ENCODE data around the gene PPFIA2.

DNA sequence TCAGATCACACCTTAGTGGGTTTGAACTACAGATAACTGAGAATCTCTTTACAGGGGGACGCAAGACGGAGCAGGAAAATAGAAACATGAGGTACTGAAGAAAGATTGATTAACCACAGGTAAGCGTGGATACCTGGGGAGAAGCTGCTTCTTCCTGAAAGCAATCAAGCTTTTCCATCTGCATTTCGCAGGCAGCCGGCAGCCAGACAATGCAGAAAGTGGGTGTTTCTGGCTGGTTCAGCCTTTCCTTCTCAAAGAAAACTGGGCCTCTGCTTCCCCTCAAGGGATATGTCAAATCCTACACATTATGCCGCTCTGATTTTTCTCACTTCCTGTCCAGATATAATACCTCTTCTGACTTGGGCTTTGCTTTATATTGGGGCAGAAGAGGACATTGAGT, 39.1 kb upstream of the PPFIA2 start:
- TF ChIP-seq, protein P1, sequence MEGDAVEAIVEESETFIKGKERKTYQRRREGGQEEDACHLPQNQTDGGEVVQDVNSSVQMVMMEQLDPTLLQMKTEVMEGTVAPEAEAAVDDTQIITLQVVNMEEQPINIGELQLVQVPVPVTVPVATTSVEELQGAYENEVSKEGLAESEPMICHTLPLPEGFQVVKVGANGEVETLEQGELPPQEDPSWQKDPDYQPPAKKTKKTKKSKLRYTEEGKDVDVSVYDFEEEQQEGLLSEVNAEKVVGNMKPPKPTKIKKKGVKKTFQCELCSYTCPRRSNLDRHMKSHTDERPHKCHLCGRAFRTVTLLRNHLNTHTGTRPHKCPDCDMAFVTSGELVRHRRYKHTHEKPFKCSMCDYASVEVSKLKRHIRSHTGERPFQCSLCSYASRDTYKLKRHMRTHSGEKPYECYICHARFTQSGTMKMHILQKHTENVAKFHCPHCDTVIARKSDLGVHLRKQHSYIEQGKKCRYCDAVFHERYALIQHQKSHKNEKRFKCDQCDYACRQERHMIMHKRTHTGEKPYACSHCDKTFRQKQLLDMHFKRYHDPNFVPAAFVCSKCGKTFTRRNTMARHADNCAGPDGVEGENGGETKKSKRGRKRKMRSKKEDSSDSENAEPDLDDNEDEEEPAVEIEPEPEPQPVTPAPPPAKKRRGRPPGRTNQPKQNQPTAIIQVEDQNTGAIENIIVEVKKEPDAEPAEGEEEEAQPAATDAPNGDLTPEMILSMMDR (IDR thresholded peaks at IDR 0.05): no peak
- no peak for TF ChIP-seq RFX5 (IDR thresholded peaks at IDR 0.05; ENCODE audit: low read length)
- TF ChIP-seq NFIC (IDR thresholded peaks at IDR 0.05; ENCODE audit: borderline replicate concordance): no peak
- TF ChIP-seq EZH2phosphoT487 (IDR thresholded peaks at IDR 0.05; ENCODE audit: borderline replicate concordance, low read depth): no peak
- TF ChIP-seq, protein P2, sequence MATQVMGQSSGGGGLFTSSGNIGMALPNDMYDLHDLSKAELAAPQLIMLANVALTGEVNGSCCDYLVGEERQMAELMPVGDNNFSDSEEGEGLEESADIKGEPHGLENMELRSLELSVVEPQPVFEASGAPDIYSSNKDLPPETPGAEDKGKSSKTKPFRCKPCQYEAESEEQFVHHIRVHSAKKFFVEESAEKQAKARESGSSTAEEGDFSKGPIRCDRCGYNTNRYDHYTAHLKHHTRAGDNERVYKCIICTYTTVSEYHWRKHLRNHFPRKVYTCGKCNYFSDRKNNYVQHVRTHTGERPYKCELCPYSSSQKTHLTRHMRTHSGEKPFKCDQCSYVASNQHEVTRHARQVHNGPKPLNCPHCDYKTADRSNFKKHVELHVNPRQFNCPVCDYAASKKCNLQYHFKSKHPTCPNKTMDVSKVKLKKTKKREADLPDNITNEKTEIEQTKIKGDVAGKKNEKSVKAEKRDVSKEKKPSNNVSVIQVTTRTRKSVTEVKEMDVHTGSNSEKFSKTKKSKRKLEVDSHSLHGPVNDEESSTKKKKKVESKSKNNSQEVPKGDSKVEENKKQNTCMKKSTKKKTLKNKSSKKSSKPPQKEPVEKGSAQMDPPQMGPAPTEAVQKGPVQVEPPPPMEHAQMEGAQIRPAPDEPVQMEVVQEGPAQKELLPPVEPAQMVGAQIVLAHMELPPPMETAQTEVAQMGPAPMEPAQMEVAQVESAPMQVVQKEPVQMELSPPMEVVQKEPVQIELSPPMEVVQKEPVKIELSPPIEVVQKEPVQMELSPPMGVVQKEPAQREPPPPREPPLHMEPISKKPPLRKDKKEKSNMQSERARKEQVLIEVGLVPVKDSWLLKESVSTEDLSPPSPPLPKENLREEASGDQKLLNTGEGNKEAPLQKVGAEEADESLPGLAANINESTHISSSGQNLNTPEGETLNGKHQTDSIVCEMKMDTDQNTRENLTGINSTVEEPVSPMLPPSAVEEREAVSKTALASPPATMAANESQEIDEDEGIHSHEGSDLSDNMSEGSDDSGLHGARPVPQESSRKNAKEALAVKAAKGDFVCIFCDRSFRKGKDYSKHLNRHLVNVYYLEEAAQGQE (IDR thresholded peaks at IDR 0.05; ENCODE audit: low read depth, low read length): no peak
- no peak for TF ChIP-seq POLR2AphosphoS5 (IDR thresholded peaks at IDR 0.05; ENCODE audit: low read depth, low read length)
